AG09319 (cell line): ENCODE measurements around the gene ENTR1.
"Not testable (repeated sequence)": the region's sequence is repeated elsewhere in the genome, so short reads cannot be mapped to it uniquely, and the experiment has no call there.

ENCODE experiments used
- DNase-seq: peaks from one replicate; pipeline ENCODE4 v3.0.0-alpha.2; 2010; ENCODE audit warnings: low read depth; ENCODE audit errors: extremely low read depth
- TF ChIP-seq, protein P1 (sequence below): IDR thresholded peaks from 2 replicates; pipeline ENCODE4 v1.5.1; 2011; ENCODE audit warnings: low read depth, mild to moderate bottlenecking, inconsistent platforms, low read length, moderate library complexity

The ENTR1 gene

DNA sequence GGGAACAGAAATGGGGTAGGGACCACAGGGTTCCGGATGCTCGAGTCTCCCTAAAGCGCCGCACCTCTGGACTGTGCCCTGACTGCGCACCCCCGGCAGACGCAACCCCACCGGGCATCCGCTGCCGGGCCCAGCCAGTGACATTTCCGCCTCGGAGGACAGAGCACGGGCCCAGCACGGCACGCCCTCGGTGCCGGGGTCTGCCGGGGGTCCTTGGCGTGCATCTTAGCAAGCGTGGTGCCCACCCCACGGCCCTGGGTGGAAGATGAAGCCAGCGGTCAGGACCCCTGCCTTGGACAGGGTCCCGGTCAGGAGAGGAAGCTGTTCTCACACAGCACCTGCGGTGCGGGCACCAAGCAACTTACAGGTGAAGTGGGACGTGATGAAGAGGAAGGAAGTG is 22.2 kb upstream of the ENTR1 start:
- TF ChIP-seq, protein P1, sequence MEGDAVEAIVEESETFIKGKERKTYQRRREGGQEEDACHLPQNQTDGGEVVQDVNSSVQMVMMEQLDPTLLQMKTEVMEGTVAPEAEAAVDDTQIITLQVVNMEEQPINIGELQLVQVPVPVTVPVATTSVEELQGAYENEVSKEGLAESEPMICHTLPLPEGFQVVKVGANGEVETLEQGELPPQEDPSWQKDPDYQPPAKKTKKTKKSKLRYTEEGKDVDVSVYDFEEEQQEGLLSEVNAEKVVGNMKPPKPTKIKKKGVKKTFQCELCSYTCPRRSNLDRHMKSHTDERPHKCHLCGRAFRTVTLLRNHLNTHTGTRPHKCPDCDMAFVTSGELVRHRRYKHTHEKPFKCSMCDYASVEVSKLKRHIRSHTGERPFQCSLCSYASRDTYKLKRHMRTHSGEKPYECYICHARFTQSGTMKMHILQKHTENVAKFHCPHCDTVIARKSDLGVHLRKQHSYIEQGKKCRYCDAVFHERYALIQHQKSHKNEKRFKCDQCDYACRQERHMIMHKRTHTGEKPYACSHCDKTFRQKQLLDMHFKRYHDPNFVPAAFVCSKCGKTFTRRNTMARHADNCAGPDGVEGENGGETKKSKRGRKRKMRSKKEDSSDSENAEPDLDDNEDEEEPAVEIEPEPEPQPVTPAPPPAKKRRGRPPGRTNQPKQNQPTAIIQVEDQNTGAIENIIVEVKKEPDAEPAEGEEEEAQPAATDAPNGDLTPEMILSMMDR: no peak
- no peak for DNase-seq

DNA sequence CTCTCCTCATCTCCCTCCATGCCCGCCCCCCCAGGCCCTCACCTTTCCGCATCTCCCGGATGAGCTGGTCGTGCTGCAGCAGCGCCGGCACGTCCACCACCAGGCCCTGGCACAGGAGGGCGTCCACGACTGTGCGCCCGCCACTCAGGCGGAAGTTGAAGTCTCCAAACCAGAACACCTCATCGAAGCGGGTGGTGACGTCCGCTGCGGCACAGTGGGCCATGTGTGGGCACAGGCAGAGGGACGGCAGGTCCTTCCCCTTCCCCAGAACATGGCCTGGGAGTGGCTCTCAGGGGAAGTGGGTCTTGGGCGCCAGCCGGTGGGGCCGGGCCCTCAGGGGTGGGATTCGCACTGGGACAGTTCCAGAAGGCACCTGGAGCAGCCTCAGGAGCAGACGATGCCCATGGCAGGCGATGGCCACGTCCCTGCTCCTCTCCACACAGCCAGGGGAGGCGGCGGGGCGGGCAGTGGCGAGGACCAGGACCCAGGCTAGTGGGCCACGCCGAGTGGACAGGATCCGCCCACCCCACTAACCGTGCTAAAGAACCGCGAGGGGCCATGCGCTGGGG is 21.5 kb upstream of the ENTR1 start:
- TF ChIP-seq, protein P1: no peak
- no peak for DNase-seq

DNA sequence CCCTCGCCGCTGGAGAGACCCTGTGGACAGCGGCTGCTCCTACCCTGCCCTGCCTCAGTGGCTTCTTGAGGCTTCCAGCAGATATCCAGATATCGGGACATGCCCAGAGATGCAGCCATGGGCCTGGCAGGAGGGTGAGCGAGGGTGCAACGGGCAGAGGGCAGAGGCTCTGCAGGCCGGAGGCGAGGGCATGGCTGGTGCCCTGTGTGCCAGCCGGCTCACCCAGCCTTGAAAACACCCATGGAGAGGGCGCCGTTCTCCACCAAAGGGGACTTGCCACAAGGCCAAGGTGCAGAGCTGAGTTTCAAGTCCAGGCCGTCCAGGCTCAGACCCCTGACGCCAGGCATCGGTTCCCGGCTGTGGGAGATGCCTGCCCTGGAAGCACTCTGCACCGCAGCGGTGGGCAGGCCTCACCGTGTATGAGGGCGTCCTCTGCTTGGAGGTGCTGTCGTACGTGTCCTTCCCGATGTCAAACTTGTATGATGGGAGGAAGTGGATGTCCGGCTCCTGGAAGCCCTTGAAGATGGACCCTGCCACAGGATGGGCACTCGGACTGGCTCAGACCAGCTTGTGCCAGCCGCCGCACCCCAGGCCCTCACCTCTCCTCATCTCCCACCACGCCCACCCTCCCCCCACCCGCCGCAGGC is 20.3 kb upstream of the ENTR1 start:
- TF ChIP-seq, protein P1: no peak
- no peak for DNase-seq

DNA sequence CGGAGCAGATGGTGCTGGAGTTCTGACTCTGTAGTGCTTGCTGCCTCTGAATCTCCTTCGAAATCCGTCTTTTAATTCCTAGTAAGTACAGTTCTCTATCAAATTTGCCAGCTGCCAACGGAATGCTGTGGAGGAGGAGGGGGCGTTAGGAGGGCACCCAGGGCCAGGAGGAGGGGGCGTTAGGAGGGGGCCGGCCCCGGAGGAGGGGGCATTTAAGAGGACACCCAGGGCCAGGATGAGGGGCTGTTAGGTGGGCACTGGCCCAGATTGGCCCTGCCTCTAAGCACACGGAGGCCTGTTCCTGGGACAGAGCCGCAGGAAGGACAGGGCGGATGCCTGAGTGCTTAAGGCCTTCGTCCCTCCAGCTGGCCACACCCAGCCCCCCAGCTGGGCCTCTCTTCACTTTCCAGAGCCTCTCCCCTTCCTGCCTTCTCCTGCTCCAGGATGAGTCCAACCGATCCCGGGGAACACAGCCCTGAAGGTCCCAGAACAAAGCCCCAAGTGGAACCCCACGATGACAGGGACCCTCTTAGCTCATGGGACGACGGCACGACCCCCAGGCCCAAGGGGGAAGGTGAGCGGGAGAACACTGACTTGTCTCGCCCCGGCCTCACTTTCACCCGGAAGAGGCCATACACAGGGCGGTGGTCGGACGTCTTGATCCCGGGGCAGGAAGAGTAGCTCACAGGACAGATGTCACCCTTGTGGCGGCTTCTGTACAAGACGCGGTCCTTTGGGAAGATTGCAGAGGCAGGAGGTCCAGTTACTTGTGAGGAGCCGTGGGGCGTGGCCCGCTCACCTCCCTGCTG is 19.5 kb upstream of the ENTR1 start:
- TF ChIP-seq, protein P1: no peak
- no peak for DNase-seq

DNA sequence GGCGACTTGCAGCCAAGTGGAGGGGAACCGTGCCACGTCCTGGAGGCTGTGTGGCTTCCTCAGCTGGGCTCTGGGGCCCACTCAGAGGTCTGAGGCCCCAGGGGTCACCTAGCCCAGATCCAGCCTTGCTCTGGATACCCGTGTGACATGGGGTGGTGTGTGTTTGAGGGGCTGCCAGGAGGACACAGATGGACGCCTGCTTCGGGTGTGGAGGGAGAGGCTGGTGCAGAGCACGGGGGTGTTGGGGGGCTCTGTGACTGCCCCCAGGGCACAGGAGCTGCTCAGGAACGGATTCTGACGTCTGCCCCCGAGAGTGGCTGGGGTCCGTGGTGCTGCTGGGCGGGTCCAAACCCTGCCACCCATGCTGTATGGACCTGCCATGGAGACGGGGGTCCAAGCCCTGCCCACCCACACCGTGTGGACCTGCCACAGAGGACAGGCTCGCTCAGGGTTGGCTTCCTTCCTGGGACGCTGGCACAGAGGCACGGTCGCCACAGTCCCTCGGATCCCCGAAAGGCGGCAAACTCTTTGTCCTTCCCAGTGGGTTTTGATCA is 18.7 kb upstream of the ENTR1 start:
- TF ChIP-seq, protein P1: no peak
- DNase-seq: no peak

DNA sequence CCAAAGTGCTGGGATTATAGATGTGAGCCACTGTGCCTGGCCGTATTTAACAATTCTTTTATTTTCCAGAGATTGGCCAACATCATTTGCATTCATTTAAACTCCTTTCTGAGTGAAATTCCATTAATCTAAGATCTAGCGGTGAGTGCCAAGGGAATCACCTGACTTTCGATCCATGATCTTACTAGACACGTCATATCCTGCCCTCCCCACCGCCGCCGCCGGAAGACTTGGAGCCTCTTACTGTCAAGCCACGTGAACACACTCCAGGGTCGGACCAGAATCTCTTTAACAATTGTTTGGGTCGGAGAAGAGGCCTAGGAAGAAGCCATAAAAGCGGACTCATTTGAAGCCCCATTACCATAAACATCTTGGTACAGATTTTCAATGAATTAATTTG is 16.4 kb upstream of the ENTR1 start:
- TF ChIP-seq, protein P1: no peak
- no peak for DNase-seq

DNA sequence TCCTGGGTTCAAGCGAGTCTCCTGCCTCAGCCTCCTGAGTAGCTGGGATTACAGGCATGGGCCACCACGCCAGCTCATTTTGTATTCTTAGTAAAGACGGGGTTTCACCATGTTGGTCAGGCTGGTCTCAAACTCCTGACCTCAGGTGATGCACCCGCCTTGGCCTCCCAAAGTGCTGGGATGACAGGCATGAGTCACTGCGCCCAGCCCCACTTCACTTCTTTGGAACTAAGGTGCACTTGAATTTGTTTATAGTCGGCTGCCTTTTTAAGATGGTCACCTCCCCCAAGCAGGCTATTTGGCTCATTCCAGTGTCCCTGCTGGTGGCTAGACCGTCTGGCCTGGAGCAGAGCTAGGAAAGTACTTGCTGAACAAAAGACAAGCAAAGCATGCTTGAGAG is 15.0 kb upstream of the ENTR1 start:
- DNase-seq: not testable (repeated sequence)
